GM21381 (cell line): ENCODE measurements around the gene SIM1.

Experiments used
- ATAC-seq: cut with Tn5 transposase; IDR thresholded peaks from one replicate; pipeline ENCODE4 v1.9.1; 2021; ENCODE audit warnings: mild to moderate bottlenecking, moderate library complexity; ENCODE audit not compliant: unreplicated experiment

Gene SIM1

DNA sequence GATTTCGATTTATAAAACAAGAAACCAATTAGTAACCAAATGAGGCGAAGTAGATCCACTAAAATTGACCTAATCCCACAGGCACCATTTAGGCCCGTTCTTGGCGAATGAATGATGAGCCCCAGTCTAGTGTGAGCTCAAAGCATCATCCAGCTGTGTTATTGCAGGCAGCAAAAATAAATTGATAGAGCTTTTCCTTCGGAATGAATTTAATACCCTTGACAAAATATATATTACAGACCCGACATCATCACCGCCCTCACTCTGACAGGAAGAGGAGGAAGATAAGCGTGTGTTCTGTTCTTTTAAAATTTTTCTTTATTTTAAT, 7.8 kb downstream of the SIM1 start:
- no peak for ATAC-seq

DNA sequence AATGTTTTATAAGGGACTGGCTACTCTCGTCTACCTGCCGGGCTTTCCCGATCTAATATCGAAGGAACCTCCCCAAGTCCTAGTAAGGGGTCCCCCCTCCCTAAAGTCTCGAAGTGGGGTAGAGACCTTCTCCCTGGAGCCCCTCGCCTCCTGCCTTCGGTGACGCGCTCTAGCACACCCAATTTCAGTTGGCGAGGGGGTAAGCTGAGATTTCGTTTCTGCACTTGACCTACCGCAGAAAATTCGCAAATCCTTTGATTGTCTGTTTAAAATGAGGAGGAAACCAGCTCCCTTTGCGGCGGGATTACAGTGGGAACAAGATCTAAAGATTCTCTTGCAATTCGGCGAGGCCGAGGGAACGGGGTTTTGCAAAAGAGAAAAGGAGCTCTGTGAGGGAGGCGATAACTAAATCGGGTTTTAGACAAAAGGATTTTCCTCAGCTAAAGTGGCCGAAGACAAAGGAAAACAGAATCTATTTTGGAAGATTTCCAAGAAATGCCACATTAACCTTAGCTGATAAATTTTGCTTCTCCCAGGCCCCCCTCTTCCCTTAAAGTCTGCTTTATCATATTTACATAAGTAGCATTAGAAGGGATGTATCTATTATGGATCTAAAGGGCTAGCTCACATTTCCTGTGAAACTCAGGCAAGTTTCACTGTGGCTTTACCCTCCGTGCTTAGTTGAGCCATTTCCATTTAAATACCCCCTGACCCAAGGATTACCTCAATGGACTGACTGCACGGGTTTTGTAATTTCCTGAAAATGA, 8.4 kb downstream of the SIM1 start:
- ATAC-seq, result no peak

DNA sequence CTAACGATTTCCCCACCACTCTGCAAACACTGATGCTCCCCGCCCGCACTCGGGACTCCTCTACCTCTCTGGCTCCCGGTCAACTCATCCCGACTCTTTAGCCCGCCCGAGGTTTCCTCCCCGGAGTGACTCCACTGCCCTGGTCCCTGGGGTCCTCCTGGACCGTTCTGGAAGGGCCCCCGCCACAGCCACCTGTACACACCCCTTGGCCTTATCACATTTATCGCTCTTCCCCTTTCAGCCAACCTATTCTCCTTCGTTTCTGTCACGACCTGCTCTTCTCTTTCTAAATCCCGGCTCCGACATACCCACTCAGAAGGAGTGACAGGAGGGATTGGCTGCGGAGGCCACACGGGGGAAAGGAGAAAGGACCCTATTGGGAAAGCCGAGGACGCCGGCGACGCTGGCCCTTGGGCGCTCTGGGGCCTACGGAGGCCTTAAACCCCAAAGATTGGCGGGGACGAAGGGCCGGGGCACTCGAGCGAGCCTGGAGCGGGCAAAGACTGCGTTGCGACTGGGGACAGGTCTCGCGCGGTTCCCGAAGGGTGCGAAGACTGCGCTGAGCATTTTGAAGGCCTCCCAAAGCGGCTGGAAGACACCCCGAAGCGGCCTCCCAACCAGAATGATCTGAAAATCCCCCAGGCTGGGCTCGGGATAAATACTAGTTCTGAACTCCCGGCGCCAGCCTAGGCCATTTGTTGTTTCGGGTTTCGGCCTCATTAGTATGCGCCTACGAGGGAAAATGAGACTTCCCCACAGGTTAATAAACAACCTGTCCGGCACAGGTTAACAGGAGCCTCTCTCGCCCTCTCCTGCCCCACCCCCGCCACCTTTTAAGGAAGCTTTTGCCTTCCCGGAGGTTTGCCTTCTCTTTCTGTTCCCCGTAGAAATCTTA, 9.2 kb downstream of the SIM1 start:
- ATAC-seq, result peak; percentile 53

DNA sequence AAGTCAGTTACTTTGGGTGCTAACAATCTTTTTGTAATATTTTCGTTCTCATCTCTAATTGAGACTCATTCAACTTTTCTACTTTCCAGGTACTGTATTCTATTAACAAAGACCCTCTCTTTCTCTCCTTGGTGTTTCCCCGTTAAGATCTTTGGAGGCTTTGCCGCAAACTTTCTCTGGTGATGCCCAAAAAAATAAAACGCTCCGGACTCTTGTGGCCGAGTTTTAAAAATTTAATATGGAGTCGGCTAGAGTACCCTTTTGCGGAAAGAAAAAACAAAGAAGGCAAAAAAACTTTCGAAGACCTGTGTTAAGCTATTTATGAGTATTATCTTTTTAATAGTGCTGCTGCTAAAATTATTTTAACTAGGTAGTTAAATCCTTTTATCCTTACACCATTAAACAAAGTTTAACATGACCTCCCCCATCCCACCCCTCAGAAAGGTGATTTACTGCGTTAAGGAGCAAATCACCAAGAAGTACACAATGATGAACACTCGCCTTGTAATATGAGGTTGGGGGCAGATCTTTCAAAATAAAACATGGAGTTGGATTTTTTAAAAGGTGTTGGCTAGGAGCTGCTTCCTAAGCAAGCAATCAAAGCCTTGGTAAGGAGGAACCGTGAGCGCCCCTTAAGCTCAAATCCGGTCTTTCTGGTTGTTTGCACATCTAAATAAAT, 10.0 kb downstream of the SIM1 start:
- ATAC-seq, result no peak

DNA sequence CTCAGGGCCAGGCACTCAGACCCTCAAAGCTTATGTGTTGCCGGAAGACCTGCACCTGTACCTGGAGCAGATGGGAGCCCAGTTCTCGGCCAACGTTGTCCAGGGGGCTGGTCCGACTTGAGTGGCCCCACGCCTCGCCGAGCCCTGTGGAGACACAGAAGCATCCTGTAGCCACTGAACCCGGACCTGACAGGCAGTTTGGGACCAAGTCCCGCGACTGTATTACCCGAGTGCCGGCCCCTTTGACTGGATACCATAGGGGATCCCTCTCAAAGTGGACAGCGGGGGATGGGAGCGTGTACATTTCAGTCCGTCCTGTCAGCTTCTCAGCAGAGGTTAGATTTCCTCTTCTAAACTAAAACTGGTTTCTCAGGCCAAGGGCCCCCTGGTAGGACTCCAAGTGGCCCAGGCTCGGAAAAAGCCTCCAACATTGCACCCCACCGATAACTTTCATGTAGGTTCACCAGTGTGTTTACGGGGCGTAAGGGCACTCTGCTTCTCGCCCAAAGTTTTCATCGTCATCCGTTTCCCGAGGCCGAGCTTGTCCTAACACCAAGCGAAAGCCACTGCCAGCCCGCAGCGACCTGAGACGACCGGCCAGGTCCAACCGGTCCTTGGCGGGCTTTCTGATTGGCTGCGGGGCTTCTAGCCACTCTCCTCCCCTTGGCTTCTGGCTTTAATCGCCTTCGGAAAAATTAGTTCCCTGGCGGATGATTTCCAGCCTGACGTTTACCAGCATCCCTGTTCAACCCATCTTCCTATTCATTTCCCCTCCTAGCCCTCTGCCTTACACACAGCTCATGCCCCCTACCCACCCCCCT, 10.8 kb downstream of the SIM1 start:
- ATAC-seq, result no peak

DNA sequence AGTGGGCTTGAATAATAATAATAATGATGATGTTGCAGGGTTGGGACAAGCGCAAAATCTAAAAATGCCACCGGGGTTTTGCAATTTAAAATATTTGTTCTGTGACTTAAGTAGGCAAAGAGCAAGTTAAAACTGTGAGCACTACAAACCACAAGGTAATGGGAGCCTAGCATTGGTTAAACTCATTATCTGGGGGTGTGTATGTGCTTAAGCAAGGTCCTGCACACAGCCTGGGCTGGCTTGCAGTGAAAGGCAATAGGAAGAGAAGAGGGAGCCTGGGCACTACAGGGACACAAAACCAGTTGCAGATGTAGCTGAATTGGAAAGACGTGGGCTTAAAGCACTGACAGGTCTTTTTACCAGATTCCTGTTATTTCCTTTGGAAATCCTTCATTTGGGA, 11.7 kb downstream of the SIM1 start:
- ATAC-seq, result no peak

DNA sequence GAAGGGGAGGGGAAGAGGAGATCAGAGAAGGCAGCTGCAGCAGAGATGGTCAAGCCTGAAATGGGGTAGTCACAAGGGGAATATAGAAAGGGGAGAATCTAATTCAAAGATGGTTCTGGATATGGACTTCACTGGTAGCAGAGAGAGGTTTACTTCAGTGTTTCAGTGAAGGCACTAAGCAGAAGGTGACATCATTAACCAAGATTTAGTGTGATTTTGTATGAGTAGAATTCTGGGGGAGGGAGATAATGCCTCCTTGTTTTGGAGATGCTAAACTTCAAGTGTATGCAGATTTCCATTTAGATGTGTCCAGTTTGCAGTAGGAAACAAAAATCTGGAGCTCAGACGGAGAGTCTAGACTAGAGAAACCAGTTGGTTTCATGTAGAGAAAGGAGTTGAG, 13.1 kb downstream of the SIM1 start:
- no peak for ATAC-seq

DNA sequence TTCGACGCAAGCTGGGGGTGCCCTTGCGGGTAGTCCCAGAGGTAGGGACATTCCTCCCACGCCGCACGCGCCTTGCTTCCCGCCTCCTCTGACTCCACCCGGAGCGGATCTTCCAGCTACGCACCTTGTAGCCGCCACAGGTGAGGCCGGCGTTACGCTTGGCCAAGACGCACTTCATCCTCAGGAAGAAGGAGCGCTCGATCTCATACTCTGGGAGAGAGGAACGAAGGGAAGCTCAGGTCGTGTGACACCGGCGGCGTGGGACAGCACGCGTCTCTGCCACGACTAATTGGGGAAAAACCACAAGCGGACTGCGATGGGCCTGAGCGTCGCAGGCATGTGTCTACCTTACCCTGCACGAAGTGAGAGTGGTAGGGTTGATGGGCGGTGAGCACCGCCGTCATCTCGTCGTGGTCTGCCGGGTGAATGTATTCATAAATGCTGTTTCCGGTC, 15.5 kb downstream of the SIM1 start:
- no peak for ATAC-seq

DNA sequence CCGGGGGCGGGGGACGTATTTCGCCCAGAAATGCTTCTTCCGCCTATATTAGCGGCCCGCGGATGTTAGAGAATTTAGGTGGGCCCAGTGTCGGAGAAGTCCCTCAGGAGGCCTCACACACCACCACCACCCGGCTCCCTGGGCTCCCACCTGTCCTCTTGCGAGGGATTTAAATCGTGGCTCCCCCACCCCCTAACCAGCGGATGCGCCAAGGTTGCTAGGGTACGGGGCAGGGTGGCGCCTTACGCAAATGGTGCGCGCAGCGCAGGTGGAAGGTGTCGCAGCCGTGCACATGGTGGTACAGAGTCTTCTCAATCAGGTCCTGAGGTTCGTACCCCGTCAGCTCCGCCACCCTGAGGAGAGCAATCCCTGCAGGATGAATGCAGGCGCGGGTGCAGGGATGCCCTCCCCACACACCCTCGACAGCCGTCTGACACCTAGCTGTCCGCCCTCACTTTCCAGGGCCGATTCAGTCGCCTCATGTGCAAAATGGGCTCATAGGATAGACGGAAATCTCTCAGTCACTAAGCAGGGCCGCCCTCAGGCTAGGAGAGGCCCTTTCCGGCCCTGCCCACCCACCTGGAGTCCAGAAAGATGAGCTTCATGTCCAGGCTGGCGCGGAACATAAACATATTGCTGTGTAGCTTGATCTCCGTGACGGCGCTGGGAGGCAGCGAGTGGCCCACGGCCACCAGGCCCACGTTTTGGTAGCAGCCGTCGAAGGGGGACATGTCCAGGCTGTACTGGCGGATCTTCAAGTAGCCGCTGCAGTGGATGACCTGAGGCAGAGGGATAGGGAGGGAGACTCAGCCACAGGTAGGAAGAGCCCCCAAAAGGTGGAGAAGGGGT, 16.6 kb downstream of the SIM1 start:
- ATAC-seq, result no peak

DNA sequence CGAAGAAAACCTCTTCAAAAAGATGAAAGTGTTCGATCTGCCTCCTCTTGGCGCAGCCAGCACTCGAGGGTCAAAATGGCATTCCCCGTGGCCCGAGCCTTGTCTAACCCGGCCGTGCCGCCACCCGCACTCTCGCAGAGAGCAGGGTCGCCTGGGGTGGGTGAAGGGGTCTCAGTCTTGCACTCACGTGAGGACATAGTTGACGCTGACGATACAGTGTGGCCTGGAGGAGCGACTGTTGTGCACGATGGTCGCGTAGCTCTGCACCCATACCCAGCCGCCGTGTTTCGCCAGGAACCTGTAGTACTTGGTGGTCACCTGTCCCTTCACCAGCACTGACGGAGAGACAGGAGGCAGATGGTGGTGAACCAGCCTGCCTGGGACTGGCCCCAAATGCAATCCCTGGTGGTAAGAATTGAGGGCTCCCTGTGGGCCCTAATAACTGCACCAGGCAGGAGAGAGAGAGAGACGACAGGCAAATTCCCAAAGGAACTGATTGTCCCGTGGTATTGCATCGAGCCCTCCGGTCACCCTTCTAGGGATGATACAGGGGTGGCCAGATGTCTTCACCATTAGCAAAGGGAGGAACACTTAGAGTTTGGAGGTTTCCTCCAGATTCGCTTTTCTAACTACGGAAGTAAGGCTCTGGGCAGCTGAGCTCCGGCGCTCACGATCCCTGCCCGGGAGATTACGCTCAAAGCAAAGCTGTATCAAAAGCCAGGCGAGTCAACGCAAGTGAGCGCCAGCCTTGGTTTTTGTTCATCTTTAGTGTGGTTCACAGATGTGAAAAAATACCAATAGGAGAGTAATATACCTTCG, 17.4 kb downstream of the SIM1 start:
- ATAC-seq, result no peak

DNA sequence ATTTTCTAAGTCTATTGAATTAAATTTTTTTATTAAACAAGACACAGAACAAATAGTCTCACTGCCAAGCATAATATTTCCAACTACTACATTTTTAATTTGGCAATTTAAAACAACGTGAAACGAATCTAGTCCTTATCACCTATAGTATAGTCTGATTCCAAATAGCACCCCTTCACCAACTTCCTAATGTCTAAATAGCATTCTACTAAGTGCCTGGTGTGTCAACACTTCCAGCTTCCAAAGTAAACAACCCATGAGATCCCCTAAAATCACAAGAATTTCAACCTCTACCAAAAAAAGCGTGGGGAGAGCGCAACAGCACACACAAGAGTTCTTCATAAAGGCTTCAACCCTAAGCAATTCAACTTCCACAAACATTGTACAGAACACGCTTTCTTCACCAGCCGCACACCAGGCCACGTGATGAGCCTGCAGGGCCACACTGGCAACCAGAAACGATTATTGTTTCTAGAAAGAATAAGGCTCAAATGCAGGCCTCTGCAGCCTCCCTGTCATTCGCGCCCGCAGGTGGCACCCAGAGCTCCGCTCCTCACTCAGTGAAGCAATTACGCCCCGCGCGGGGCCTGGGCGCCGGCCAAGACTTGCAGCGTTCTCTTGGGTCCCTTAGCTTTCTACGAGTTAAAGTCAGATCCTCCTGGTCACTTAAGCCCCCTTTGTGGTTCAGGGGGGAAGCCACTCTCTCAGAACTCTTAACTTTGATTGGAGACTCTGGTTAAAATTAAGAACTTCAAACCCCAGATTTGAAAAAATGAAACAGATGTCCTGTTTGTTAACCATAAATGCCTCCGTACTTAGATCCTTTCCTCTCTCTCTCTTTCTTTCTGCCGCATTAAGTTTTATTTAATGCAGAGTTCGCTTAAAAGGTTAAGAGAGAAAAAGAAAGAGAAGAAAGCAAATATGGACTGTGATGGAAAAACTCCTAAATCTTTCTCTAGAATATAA, 18.3 kb downstream of the SIM1 start:
- ATAC-seq, result no peak

DNA sequence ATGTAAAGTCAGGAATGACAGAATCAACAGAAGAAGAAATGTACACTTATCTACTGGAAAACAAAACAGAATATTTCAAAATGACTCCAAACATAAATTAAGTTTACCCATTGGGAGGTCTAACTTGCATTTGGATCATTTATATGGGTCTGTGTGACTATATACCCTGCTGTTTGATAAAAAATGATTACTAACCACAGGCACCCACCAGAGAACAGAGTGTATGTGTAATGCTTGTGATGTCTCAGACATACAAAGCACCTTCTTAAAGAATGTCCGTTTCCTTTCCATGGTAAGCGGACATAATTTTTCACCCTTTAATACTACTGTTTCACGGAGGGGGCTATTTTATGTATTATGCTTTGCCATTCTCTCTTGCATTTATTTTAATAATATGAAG, 19.2 kb downstream of the SIM1 start:
- no peak for ATAC-seq

DNA sequence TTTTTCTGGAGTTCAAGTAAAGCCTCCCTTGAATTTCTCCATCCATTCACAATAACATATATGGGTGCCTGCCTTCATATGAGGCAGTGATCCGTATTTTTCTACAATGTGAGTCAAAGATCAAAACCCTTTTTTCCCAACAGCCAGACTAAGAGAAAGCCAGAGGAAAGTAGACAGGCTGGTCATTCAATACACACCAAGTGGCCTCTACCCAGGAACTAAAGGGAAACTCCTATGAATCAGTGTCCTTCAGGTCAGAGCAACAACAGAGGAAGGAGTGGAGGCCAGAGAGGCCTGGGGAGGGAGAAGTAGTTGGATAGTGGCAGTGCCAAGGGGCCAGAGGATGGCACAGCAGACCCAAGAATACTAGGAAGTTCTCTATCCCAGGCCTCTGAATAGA, 23.8 kb downstream of the SIM1 start:
- no peak for ATAC-seq

DNA sequence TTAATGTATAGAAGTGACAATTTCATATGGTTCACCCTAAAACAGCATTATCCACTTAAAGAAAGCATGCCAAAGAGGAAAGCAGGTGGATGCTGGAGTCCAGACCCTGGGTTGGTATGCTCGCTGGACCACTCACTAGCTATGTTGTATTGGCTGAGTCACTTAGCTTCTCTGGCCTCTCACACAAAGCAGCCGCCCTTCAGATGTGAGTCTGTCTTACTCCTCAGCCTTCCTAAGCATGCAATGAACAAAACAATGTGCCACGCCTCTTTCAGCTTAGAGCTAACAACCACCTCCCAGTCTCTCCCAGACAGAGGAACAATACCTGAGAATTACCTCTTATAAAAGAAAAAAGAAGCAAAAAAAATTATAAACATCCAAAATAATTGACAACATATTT, 29.4 kb downstream of the SIM1 start:
- ATAC-seq, result no peak

DNA sequence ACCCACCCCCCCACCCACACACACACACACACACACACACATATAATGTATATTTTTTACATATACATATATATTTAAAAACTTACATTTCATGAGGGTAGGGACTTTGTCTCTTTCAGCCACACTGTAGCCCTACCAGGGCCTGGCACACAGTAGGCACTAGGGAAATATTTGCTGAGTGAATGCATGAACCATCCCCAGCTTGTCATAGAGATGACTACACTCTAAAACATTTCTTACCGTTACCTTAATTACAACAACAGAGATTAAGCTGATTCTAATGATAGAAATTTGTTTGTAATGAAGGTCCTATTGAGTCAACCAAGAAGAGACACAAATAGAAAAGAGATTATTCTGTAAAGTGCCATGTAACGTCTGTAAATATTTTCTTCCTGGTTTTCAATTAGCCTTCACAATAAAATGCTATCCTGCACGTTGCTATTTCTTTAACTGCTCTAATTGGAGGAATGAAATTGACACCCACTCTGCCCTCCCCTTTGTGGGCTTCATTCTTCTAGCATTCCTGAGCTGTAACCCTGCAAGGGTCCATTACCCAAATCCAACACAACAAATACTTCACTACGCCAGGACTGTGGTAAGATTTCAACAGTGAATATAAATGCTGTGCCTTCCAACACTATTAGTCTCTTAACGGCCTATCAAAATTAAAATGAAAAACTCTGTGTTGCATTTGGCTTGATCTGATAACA, 30.8 kb downstream of the SIM1 start:
- no peak for ATAC-seq

DNA sequence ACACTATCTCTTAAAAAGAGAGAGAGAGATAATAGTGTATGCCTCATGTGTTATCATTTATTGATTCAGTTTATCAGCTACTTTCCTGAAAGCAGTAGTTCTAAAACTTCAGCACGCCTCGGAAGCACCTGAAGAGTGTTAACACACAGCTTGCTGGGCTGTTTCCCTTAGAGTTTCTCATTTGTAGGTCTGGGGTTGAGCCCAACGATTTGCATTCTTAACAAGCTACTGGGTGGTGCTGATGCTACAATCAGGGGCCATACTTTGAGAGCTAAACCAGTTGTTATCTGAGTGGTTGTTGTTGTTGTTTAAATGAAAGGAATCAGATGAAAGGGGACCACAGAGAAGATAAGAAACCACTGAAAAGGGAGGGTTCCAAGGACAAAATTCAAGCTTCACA, 32.6 kb downstream of the SIM1 start:
- ATAC-seq, result no peak

DNA sequence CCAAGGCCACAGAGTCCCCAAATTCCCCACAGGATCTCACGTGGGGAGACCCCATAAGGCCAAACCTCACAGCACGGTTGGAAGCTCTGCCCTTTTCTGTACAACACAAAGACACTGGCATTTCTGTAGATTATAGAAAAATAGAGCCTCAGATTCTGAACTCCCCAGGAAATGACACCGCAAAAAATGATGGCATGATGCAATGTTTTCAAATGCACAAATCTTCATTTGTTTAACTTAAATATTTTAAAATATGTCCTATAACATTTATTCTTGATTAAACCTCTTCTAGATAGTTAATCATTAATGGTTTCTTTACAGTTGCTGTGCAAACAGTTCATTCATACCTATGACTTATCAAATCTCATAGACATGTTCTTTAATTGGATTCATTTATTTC, 33.8 kb downstream of the SIM1 start:
- ATAC-seq, result no peak
